Adrenal gland (tissue), 5 donors: ENCODE data around the gene IMMP2L.

ENCODE experiments used
- CTCF ChIP-seq, 6 experiments: fragments of 450-650 bp in 4 of 6; fragments of 200-600 bp in 2 of 6; sonication (generic) in 1 of 6; IDR thresholded peaks; 1 replicate in 5 of 6; 2 replicates in 1 of 6; pipeline versions ENCODE4 v1.5.1 to v1.8.0; 2016 to 2021; ENCODE audit warnings: antibody characterized with exemption in 6 of 6, mild to moderate bottlenecking in 2 of 6, moderate library complexity in 1 of 6
- POLR2A ChIP-seq, 2 donors: fragments of 450-650 bp; IDR thresholded peaks; one replicate each; pipeline ENCODE4 v1.6.1; 2017; ENCODE audit warnings: antibody characterized with exemption in 2 of 2, mild to moderate bottlenecking in 2 of 2, moderate library complexity in 1 of 2
- donor health status: DM: no; HTN: no; CAD: no.

GRCh38 chr7:110621289-110621688, 941.0 kb downstream of the IMMP2L start:
- TF ChIP-seq CTCF (IDR thresholded peaks at IDR 0.05) = no peak
- TF ChIP-seq POLR2A (IDR thresholded peaks at IDR 0.05) = no peak
